H9 (cell line): ENCODE data around the gene ADAMTS13. TPM values are rescaled to one million over a fixed set of nuclear protein-coding genes. Genes with fewer than 3 reads are reported as not detected.
"Not testable (repeated sequence)": the region's sequence is repeated elsewhere in the genome, so short reads cannot be mapped to it uniquely, and the experiment has no call there.

ENCODE experiments used
- DNase-seq: peaks from one replicate; pipeline ENCODE4 v3.0.0-alpha.2; 2017
- H2AFZ ChIP-seq: one replicate; pipeline ENCODE4 v1.6.1; 2013; ENCODE audit warnings: mild to moderate bottlenecking, low read length, control low read depth, moderate library complexity
- H2AK5ac ChIP-seq: 2 replicates; pipeline ENCODE4 v1.6.1; 2013; ENCODE audit warnings: low read length, control low read depth, mixed read lengths; ENCODE audit not compliant: insufficient read length
- H2BK120ac ChIP-seq: one replicate; pipeline ENCODE4 v1.6.1; 2013; ENCODE audit warnings: low read depth, mild to moderate bottlenecking, low read length, control low read depth, inconsistent platforms; ENCODE audit not compliant: poor library complexity, severe bottlenecking
- H2BK12ac ChIP-seq: 2 replicates; pipeline ENCODE4 v1.6.1; 2013; ENCODE audit warnings: low read length, control low read depth, mixed read lengths, low read depth; ENCODE audit not compliant: insufficient read length
- H2BK15ac ChIP-seq: 2 replicates; pipeline ENCODE4 v1.6.1; 2013; ENCODE audit warnings: low read depth, low read length, control low read depth
- H2BK20ac ChIP-seq: one replicate; pipeline ENCODE4 v1.6.1; 2013; ENCODE audit warnings: low read depth, mild to moderate bottlenecking, low read length, control low read depth, inconsistent platforms; ENCODE audit not compliant: poor library complexity, severe bottlenecking
- H2BK5ac ChIP-seq: 2 replicates; pipeline ENCODE4 v1.6.1; 2013; ENCODE audit warnings: low read length, control low read depth, mixed read lengths; ENCODE audit not compliant: insufficient read length
- H3K14ac ChIP-seq: 2 replicates; pipeline ENCODE4 v1.6.1; 2013; ENCODE audit warnings: low read length, control low read depth; ENCODE audit not compliant: insufficient read depth
- H3K18ac ChIP-seq: 2 replicates; pipeline ENCODE4 v1.6.1; 2013; ENCODE audit warnings: low read depth, mild to moderate bottlenecking, mixed read lengths, low read length, control low read depth; ENCODE audit not compliant: insufficient read length
- H3K23ac ChIP-seq: 2 replicates; pipeline ENCODE4 v1.6.1; 2013; ENCODE audit warnings: low read length, control low read depth, mixed read lengths, low read depth; ENCODE audit not compliant: insufficient read length
- H3K23me2 ChIP-seq: 2 replicates; pipeline ENCODE4 v1.6.1; 2013; ENCODE audit warnings: low read depth, mild to moderate bottlenecking, mixed read lengths, low read length, control low read depth; ENCODE audit not compliant: insufficient read length, poor library complexity, severe bottlenecking
- H3K27ac ChIP-seq: 2 replicates; pipeline ENCODE4 v1.5.1; 2013; ENCODE audit warnings: low read length, control low read depth, mixed read lengths, low read depth; ENCODE audit not compliant: insufficient read length
- H3K27me3 ChIP-seq: 2 replicates; pipeline ENCODE4 v1.6.1; 2013; ENCODE audit warnings: low read length, control low read depth, inconsistent platforms; ENCODE audit not compliant: insufficient read depth
- H3K4ac ChIP-seq: 2 replicates; pipeline ENCODE4 v1.6.1; 2013; ENCODE audit warnings: low read depth, mild to moderate bottlenecking, control low read depth, inconsistent platforms, low read length, moderate library complexity
- H3K4me1 ChIP-seq: 2 replicates; pipeline ENCODE4 v1.6.1; 2013; ENCODE audit warnings: low read length, control low read depth, inconsistent platforms; ENCODE audit not compliant: insufficient read depth
- H3K4me2 ChIP-seq: 2 replicates; pipeline ENCODE4 v1.6.1; 2013; ENCODE audit warnings: low read length, control low read depth, mixed read lengths; ENCODE audit not compliant: insufficient read length, insufficient read depth
- H3K56ac ChIP-seq: 2 replicates; pipeline ENCODE4 v1.6.1; 2013; ENCODE audit warnings: low read depth, mild to moderate bottlenecking, mixed read lengths, low read length, control low read depth; ENCODE audit not compliant: insufficient read length
- H3K79me1 ChIP-seq: 2 replicates; pipeline ENCODE4 v1.6.1; 2013; ENCODE audit warnings: low read depth, mild to moderate bottlenecking, moderate library complexity, low read length, control low read depth, inconsistent platforms; ENCODE audit not compliant: insufficient read depth, poor library complexity, severe bottlenecking
- H3K79me2 ChIP-seq: 2 replicates; pipeline ENCODE4 v1.6.1; 2013; ENCODE audit warnings: low read length, control low read depth, inconsistent platforms; ENCODE audit not compliant: insufficient read depth
- H3K9ac ChIP-seq: 2 replicates; pipeline ENCODE4 v1.6.1; 2013; ENCODE audit warnings: low read length, control low read depth, mixed read lengths; ENCODE audit not compliant: insufficient read length; ENCODE audit errors: extremely low read depth
- H3K9me3 ChIP-seq: one replicate; pipeline ENCODE4 v1.6.1; 2013; ENCODE audit warnings: low read depth, low read length, inconsistent platforms; ENCODE audit not compliant: control insufficient read depth
- H3T11ph ChIP-seq: one replicate; pipeline ENCODE4 v1.6.1; 2013; ENCODE audit warnings: mild to moderate bottlenecking, low read length, control low read depth, inconsistent platforms
- H4K20me1 ChIP-seq: one replicate; pipeline ENCODE4 v1.6.1; 2013; ENCODE audit not compliant: control insufficient read depth, insufficient read length, insufficient read depth
- H4K5ac ChIP-seq: 2 replicates; pipeline ENCODE4 v1.6.1; 2013; ENCODE audit warnings: low read depth, mild to moderate bottlenecking, mixed read lengths, low read length, control low read depth; ENCODE audit not compliant: insufficient read length
- H4K8ac ChIP-seq: replicated peaks from 2 replicates; pipeline ENCODE4 v1.6.1; 2013; ENCODE audit warnings: low read length, control low read depth, mixed read lengths, low read depth; ENCODE audit not compliant: insufficient read length
- H4K91ac ChIP-seq: 2 replicates; pipeline ENCODE4 v1.6.1; 2013; ENCODE audit warnings: low read depth, mild to moderate bottlenecking, moderate library complexity, mixed read lengths, low read length, control low read depth; ENCODE audit not compliant: insufficient read length
- H3K27ac Mint-ChIP-seq, 3 experiments: 2 replicates in 2 of 3; 3 replicates in 1 of 3; pipeline ENCODE4 v1.8.0; 2020 to 2021; ENCODE audit warnings: mixed read lengths in 3 of 3, mild to moderate bottlenecking in 1 of 3, moderate library complexity in 1 of 3
- H3K27me3 Mint-ChIP-seq: 2 replicates; pipeline ENCODE4 v1.8.0; 2021; ENCODE audit warnings: low read depth, mild to moderate bottlenecking, moderate library complexity, mixed read lengths
- H3K36me3 Mint-ChIP-seq, 3 experiments: 2 replicates in 2 of 3; 3 replicates in 1 of 3; pipeline ENCODE4 v1.8.0; 2020 to 2021; ENCODE audit warnings: low read depth in 3 of 3, mixed read lengths in 3 of 3; ENCODE audit not compliant: insufficient read depth in 1 of 3
- H3K4me1 Mint-ChIP-seq, 2 experiments: 2 replicates each; pipeline ENCODE4 v1.8.0; 2020; ENCODE audit warnings: mixed read lengths in 2 of 2
- H3K4me3 Mint-ChIP-seq, 2 experiments: 2 replicates in 1 of 2; 3 replicates in 1 of 2; pipeline ENCODE4 v1.8.0; 2020 to 2021; ENCODE audit warnings: mild to moderate bottlenecking in 2 of 2, mixed read lengths in 2 of 2, moderate library complexity in 1 of 2
- H3K9me3 Mint-ChIP-seq, 2 experiments: 2 replicates in 1 of 2; 3 replicates in 1 of 2; pipeline ENCODE4 v1.8.0; 2020; ENCODE audit warnings: mild to moderate bottlenecking in 2 of 2, mixed read lengths in 2 of 2, moderate library complexity in 1 of 2
- CTCF ChIP-seq: fragments of 200-600 bp; sonication (generic); conservative IDR thresholded peaks from 3 replicates; pipeline ENCODE4 v1.8.0; 2021; ENCODE audit warnings: antibody characterized with exemption, mild to moderate bottlenecking
- WGBS: extraction: QIAGEN DNeasy Blood & Tissue Kit; methylation state at CpG from one replicate; pipeline ENCODE4 v1.1.7; 2013; ENCODE audit warnings: missing lambda C conversion rate, low lambda C conversion rate, mixed read lengths; ENCODE audit not compliant: insufficient read length; ENCODE audit errors: extremely low coverage; 5-methylcytosine and 5-hydroxymethylcytosine counted together
- total RNA-seq: library from RNA; stranded (reverse); gene quantifications from 2 replicates; pipeline ENCODE4 v1.2.1, GENCODE V29; 2021

ADAMTS13 gene
- total RNA-seq, 1 experiment from 2014 or later: 8.8 TPM

GRCh38 chr9:133375724-133376654 is 46.2 kb upstream of the ADAMTS13 start, which contains the start of the genes STKLD1 and SURF4:
Gene STKLD1 (plus strand): TSS chr9:133376366. CDS start chr9:133376474, 108 bp downstream.
Gene SURF4 (minus strand): TSS chr9:133376060. CDS start chr9:133375969, 91 bp downstream.
- DNase-seq: peak; percentile 95
- H3K4ac ChIP-seq: no peak within 1 kb of the TSS
- H4K8ac ChIP-seq: no peak within 1 kb of the TSS
- H3K4me1 ChIP-seq: no peaks in the 10 kb centered on the region
- peaks cover 10 to 28% (median 19%) of the 10 kb centered on the region in 3 experiments; a peak in 6 of 7 replicates for H3K36me3 Mint-ChIP-seq
- H2BK20ac ChIP-seq: no peak within 1 kb of the TSS
- H3K4me3 Mint-ChIP-seq: peak within 1 kb of the TSS; percentile 95 to 98
- H3K27ac ChIP-seq: no peak within 1 kb of the TSS
- no peak within 1 kb of the TSS for H3T11ph ChIP-seq
- H3K79me1 ChIP-seq: peaks cover 16% of the 10 kb centered on the region
- peaks cover 6% of the 10 kb centered on the region for H3K23me2 ChIP-seq
- H3K18ac ChIP-seq: peak within 1 kb of the TSS; percentile 82
- no peaks in the 10 kb centered on the region for H3K9me3 ChIP-seq
- no peak within 1 kb of the TSS for H2BK12ac ChIP-seq
- H3K27me3 Mint-ChIP-seq: peaks cover 30% of the 10 kb centered on the region
- no CpG with 5 or more reads among the region's 120 CpGs for WGBS
- H3K27ac Mint-ChIP-seq: peak within 1 kb of the TSS; percentile 82 to 97 (median 95); a peak in 6 of 7 replicates
- no peak within 1 kb of the TSS for H2BK15ac ChIP-seq
- no peak within 1 kb of the TSS for H3K56ac ChIP-seq
- H2AFZ ChIP-seq: no peak within 1 kb of the TSS
- H2BK120ac ChIP-seq: no peak within 1 kb of the TSS
- no peak within 1 kb of the TSS for H4K91ac ChIP-seq
- peaks cover 3 to 4% of the 10 kb centered on the region in 2 experiments; a peak in 3 of 5 replicates for H3K9me3 Mint-ChIP-seq
- H3K4me2 ChIP-seq: peak within 1 kb of the TSS; percentile 98
- no peaks in the 10 kb centered on the region for H3K27me3 ChIP-seq
- no peak within 1 kb of the TSS for H3K23ac ChIP-seq
- no peaks in the 10 kb centered on the region for H4K20me1 ChIP-seq
- H4K5ac ChIP-seq: no peak within 1 kb of the TSS
- TF ChIP-seq CTCF: no peak
- H3K14ac ChIP-seq: peak within 1 kb of the TSS; percentile 90; the same call in 1 of the 2 replicates
- peaks cover 33% of the 10 kb centered on the region; the same call in 1 of the 2 replicates for H3K79me2 ChIP-seq
- no peak within 1 kb of the TSS for H2AK5ac ChIP-seq
- H3K4me1 Mint-ChIP-seq: peaks cover 11 to 13% of the 10 kb centered on the region in 2 experiments
- no peak within 1 kb of the TSS for H2BK5ac ChIP-seq
- H3K9ac ChIP-seq: peak within 1 kb of the TSS; percentile 75

- H3K27ac ChIP-seq, H3K79me1 ChIP-seq, H3K4ac ChIP-seq, H3K27ac Mint-ChIP-seq, H3K23me2 ChIP-seq, H2AK5ac ChIP-seq, H3K9me3 Mint-ChIP-seq, H3K9me3 ChIP-seq, H2AFZ ChIP-seq, H2BK15ac ChIP-seq, H4K20me1 ChIP-seq, DNase-seq, H2BK20ac ChIP-seq, H3K18ac ChIP-seq, H3K4me1 ChIP-seq, H2BK12ac ChIP-seq, H3K4me2 ChIP-seq, H2BK5ac ChIP-seq, H3K27me3 ChIP-seq, H3K14ac ChIP-seq, H2BK120ac ChIP-seq, H3K9ac ChIP-seq, H4K8ac ChIP-seq, H3K23ac ChIP-seq, H4K5ac ChIP-seq, H3T11ph ChIP-seq, H3K56ac ChIP-seq, H4K91ac ChIP-seq: not testable (repeated sequence)
- peaks cover 21% of the 10 kb centered on the region; the same call in 1 of the 2 replicates for H3K79me2 ChIP-seq
- Mint-ChIP-seq H3K4me3 (peak overlapping the region; percentile 76 to 95; a peak in 4 of 5 replicates), H3K27me3 (peaks cover 30% of the 10 kb centered on the region), H3K4me1 (peaks cover 9 to 11% of the 10 kb centered on the region in 2 experiments), H3K36me3 (peaks cover 10 to 18% (median 12%) of the 10 kb centered on the region in 3 experiments; a peak in 6 of 7 replicates)
- WGBS: no CpG with 5 or more reads among the region's 14 CpGs
Observed at GRCh38 chr9:133377280-133377679, 44.9 kb upstream of the ADAMTS13 start.
